B cell (primary cell): Measurements from ENCODE around the gene PPP1R7. TPM values are rescaled to one million over a fixed set of nuclear protein-coding genes. Genes with fewer than 3 reads are reported as not detected.

Source experiments
- ATAC-seq: fragments of 200-7000 bp; cut with Tn5 transposase; one replicate; pipeline ENCODE4 v1.10.0; 2021; ENCODE audit warnings: low read depth, mild to moderate bottlenecking, moderate number of reproducible peaks, moderate library complexity
- CTCF ChIA-PET: fragments of 350-600 bp; sonication (Branson Sonifier 250); formaldehyde crosslinking; loops from one replicate; lab custom pipeline; 2021; ENCODE audit warnings: antibody characterized with exemption, inconsistent platforms; lab: Charles Lee
- POLR2A ChIA-PET: fragments of 350-600 bp; sonication (Branson Sonifier 250); formaldehyde crosslinking; loops from one replicate; lab custom pipeline; 2021; ENCODE audit warnings: antibody characterized with exemption; lab: Charles Lee
- DNase-seq: peaks from one replicate; pipeline ENCODE4 v3.0.0; 2013
- H2AFZ ChIP-seq: 2 replicates; pipeline ENCODE4 v1.6.1; 2012; ENCODE audit warnings: mild to moderate bottlenecking, low read depth, low read length; ENCODE audit not compliant: insufficient read depth, poor library complexity, severe bottlenecking
- H3K27ac ChIP-seq, 2 donors: 1 replicate in 1 of 2; 2 replicates in 1 of 2; pipeline ENCODE4 v1.5.1; 2012 to 2013; ENCODE audit warnings: low read length in 2 of 2, mild to moderate bottlenecking in 2 of 2, moderate library complexity in 1 of 2
- H3K27me3 ChIP-seq, 4 experiments: fragments of 200-600 bp in 1 of 4; sonication (generic) in 1 of 4; replicated peaks in 1 of 4; 1 replicate in 2 of 4; 2 replicates in 2 of 4; pipeline versions ENCODE4 v1.6.1 to v1.7.0; 2013 to 2016; ENCODE audit warnings: low read length in 3 of 4, mild to moderate bottlenecking in 2 of 4, mixed read lengths in 1 of 4, moderate library complexity in 1 of 4; ENCODE audit not compliant: insufficient read depth in 4 of 4, control insufficient read depth in 3 of 4; ENCODE audit errors: control extremely low read depth in 1 of 4
- H3K36me3 ChIP-seq, 2 experiments: replicated peaks in 1 of 2; 1 replicate in 1 of 2; 2 replicates in 1 of 2; pipeline versions ENCODE4 v1.6.1 to v1.7.1; 2013; ENCODE audit warnings: low read length in 1 of 2; ENCODE audit not compliant: insufficient read depth in 2 of 2, control insufficient read depth in 1 of 2; ENCODE audit errors: control extremely low read depth in 1 of 2, extremely low read depth in 1 of 2
- H3K4me1 ChIP-seq, 2 donors: fragments of 200-600 bp in 1 of 2; sonication (generic) in 1 of 2; 1 replicate in 1 of 2; 2 replicates in 1 of 2; pipeline versions ENCODE4 v1.5.1 to v1.6.1; 2013 to 2017; ENCODE audit warnings: low read length in 2 of 2; ENCODE audit not compliant: control insufficient read depth in 2 of 2, insufficient read depth in 2 of 2
- H3K4me2 ChIP-seq: replicated peaks from 2 replicates; pipeline ENCODE3; 2012; ENCODE audit warnings: mild to moderate bottlenecking, low read depth, low read length; ENCODE audit not compliant: poor library complexity, severe bottlenecking
- H3K4me3 ChIP-seq, 5 experiments: fragments of 200-600 bp in 1 of 5; sonication (generic) in 1 of 5; 1 replicate in 3 of 5; 2 replicates in 2 of 5; pipeline versions ENCODE4 v1.5.1 to v1.7.0; 2011 to 2016; ENCODE audit warnings: low read length in 4 of 5, mild to moderate bottlenecking in 4 of 5, low read depth in 2 of 5, control low read depth in 1 of 5, moderate library complexity in 1 of 5; ENCODE audit not compliant: insufficient read depth in 1 of 5; ENCODE audit errors: control extremely low read depth in 1 of 5, extremely low read depth in 1 of 5
- H3K79me2 ChIP-seq: fragments of 200-600 bp; sonication (generic); one replicate; pipeline ENCODE4 v1.6.0; 2016; ENCODE audit warnings: low read length; ENCODE audit not compliant: control insufficient read depth, insufficient read depth
- H3K9ac ChIP-seq: fragments of 200-600 bp; sonication (generic); 2 replicates; pipeline ENCODE4 v1.6.1; 2017; ENCODE audit warnings: mild to moderate bottlenecking, low read length, moderate library complexity
- H3K9me3 ChIP-seq, 3 donors: one replicate each; pipeline versions ENCODE4 v1.6.1 to v1.7.1; 2013; ENCODE audit warnings: low read length in 2 of 3; ENCODE audit not compliant: control insufficient read depth in 2 of 3, insufficient read depth in 1 of 3; ENCODE audit errors: control extremely low read depth in 1 of 3
- H4K20me1 ChIP-seq: 2 replicates; pipeline ENCODE4 v1.6.0; 2012; ENCODE audit warnings: mild to moderate bottlenecking, low read length; ENCODE audit not compliant: insufficient read depth, control insufficient read depth, poor library complexity, severe bottlenecking
- H3K27ac Mint-ChIP-seq: one replicate; pipeline ENCODE4 v1.8.0; 2021; ENCODE audit warnings: mixed read lengths
- H3K27me3 Mint-ChIP-seq: one replicate; pipeline ENCODE4 v1.8.0; 2021; ENCODE audit warnings: mixed read lengths
- H3K4me1 Mint-ChIP-seq: one replicate; pipeline ENCODE4 v1.8.0; 2021; ENCODE audit warnings: mixed read lengths
- H3K4me3 Mint-ChIP-seq: one replicate; pipeline ENCODE4 v1.8.0; 2021; ENCODE audit warnings: mixed read lengths
- H3K9me3 Mint-ChIP-seq: one replicate; pipeline ENCODE4 v1.8.0; 2022; ENCODE audit warnings: mixed read lengths; ENCODE audit not compliant: insufficient read depth
- CTCF ChIP-seq: fragments of 200-600 bp; IDR thresholded peaks from one replicate; pipeline ENCODE4 v1.8.0; 2022; ENCODE audit warnings: antibody characterized with exemption, mild to moderate bottlenecking
- EZH2 ChIP-seq: IDR thresholded peaks from 2 replicates; pipeline ENCODE4 v1.6.1; 2012; ENCODE audit warnings: borderline replicate concordance, low read depth, mild to moderate bottlenecking, moderate library complexity, low read length; ENCODE audit not compliant: insufficient read depth, poor library complexity, severe bottlenecking
- WGBS: methylation state at CpG from one replicate; pipeline ENCODE4 v1.1.5; 2013; ENCODE audit warnings: missing lambda C conversion rate; ENCODE audit not compliant: insufficient coverage; 5-methylcytosine and 5-hydroxymethylcytosine counted together
- intact Hi-C: fragments of 100-400 bp; cut with micrococcal nuclease; formaldehyde crosslinking; loops from one replicate; pipeline ENCODE4 v1.10.0; 2022
- polyA plus RNA-seq: library from polyadenylated mRNA; depleted of rRNA; stranded (reverse); fragments of >200 nt; gene quantifications from 2 replicates; pipeline ENCODE4 v1.2.3, GENCODE V29; 2012
- total RNA-seq, 2 donors: library from RNA; stranded (reverse); fragments of 120-200 nt in 1 of 2; gene quantifications; 1 replicate in 1 of 2; 2 replicates in 1 of 2; pipeline versions ENCODE4 v1.2.3 to v1.2.4, GENCODE V29; 2013 to 2022

Gene PPP1R7
- total and polyA plus RNA-seq, 2 donors (not counting 1 experiment from before 2014, with no cell fraction given): 37.7 to 50.9 TPM

GRCh38 chr2:241180495-241180894 is 30.2 kb downstream of the PPP1R7 start:
- H3K27me3 ChIP-seq: no peaks in the 10 kb centered on the region
- Mint-ChIP-seq H3K27me3 (no peaks in the 10 kb centered on the region), H3K4me3 (no peak overlapping the region), H3K27ac (no peak overlapping the region), H3K9me3 (no peaks in the 10 kb centered on the region), H3K4me1 (no peaks in the 10 kb centered on the region)
- no peak overlapping the region for H3K27ac ChIP-seq
- no peak overlapping the region for H2AFZ ChIP-seq
- H3K4me2 ChIP-seq: no peak overlapping the region
- WGBS: 97% methylated on average over 12 of the region's 12 CpGs
- POLR2A ChIA-PET: no interaction called here
- DNase-seq (no peak), ATAC-seq (no peak)
- TF ChIP-seq EZH2 (no peak), CTCF (no peak)
- H3K9ac ChIP-seq: no peak overlapping the region
- H4K20me1 ChIP-seq: no peaks in the 10 kb centered on the region
- CTCF ChIA-PET: no interaction called here
- H3K9me3 ChIP-seq: no peaks in the 10 kb centered on the region
- intact Hi-C loops: no loop called here
- H3K4me3 ChIP-seq: no peak overlapping the region
- H3K4me1 ChIP-seq: no peaks in the 10 kb centered on the region
- H3K36me3 ChIP-seq: peaks cover 0 to 30% of the 10 kb centered on the region in 2 experiments
- no peaks in the 10 kb centered on the region for H3K79me2 ChIP-seq

GRCh38 chr2:241182126-241182525 is 31.9 kb downstream of the PPP1R7 start:
- Histone ChIP-seq H3K4me2 (no peak overlapping the region), H3K36me3 (peaks cover 0 to 21% of the 10 kb centered on the region in 2 experiments), H3K9me3 (no peaks in the 10 kb centered on the region), H3K4me3 (no peak overlapping the region), H3K27me3 (no peaks in the 10 kb centered on the region), H3K4me1 (no peaks in the 10 kb centered on the region), H2AFZ (no peak overlapping the region), H3K79me2 (no peaks in the 10 kb centered on the region), H3K9ac (no peak overlapping the region), H3K27ac (no peak overlapping the region), H4K20me1 (no peaks in the 10 kb centered on the region)
- no peak for TF ChIP-seq CTCF
- Mint-ChIP-seq H3K27me3 (no peaks in the 10 kb centered on the region), H3K4me3 (no peak overlapping the region), H3K27ac (no peak overlapping the region), H3K4me1 (no peaks in the 10 kb centered on the region), H3K9me3 (no peaks in the 10 kb centered on the region)
- ATAC-seq (no peak), DNase-seq (no peak)
- CTCF ChIA-PET: no interaction called here
- POLR2A ChIA-PET: no interaction called here
- 86% methylated on average over 3 of the region's 3 CpGs for WGBS
- intact Hi-C loops: no loop called here
